ENCODE measurements around the gene TLN1. TPM values are rescaled to one million over a fixed set of nuclear protein-coding genes. Genes with fewer than 3 reads are reported as not detected.

TLN1 gene
- total RNA-seq, 1 experiment from 2014 or later = 109 TPM

DNA sequence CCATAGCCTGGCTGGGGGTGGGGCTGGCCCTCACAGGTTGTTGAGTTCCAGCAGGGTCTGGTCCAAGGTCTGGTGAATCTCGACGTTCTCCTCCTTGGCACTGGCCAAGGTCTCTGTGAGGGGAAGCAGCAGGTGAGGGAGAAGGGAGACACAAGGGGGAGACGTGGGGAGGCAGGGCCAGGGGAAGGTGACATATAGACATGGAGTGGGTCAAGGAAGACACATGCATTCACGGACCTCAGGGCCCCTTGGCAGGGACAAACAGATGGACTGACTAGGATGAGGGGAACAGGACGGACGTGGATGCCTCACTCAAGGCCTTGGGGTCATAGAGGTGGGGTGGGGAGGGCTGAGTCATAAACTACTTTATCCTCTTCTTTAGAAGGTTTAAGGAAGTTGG lies 49.9 kb downstream of the TLN1 start:
- peak overlapping the region; percentile 70 for H3K27ac Mint-ChIP-seq
- no peak for DNase-seq (ENCODE audit: low spot score)
- no peaks in the 10 kb centered on the region for H3K9me3 Mint-ChIP-seq
- peaks cover 10% of the 10 kb centered on the region for H3K4me1 Mint-ChIP-seq
- no peak overlapping the region for H3K4me3 Mint-ChIP-seq
- POLR2A ChIA-PET = no interaction called here
- peaks cover under 1% of the 10 kb centered on the region for H3K27me3 Mint-ChIP-seq (ENCODE audit: low read depth)
- CTCF ChIA-PET = interaction anchor here (0.6 kb wide), 1 partner anchor 488 kb away, joined by 3 read pairs; no protein-coding TSS in a partner anchor
- H3K36me3 Mint-ChIP-seq = peaks cover 38% of the 10 kb centered on the region
- no peak for ATAC-seq
- TF ChIP-seq, protein P1, sequence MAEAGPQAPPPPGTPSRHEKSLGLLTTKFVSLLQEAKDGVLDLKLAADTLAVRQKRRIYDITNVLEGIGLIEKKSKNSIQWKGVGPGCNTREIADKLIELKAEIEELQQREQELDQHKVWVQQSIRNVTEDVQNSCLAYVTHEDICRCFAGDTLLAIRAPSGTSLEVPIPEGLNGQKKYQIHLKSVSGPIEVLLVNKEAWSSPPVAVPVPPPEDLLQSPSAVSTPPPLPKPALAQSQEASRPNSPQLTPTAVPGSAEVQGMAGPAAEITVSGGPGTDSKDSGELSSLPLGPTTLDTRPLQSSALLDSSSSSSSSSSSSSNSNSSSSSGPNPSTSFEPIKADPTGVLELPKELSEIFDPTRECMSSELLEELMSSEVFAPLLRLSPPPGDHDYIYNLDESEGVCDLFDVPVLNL (CRISPR knock-in tag; IDR thresholded peaks at IDR 0.05; ENCODE audit: borderline replicate concordance, low read depth) = no peak
- TF ChIP-seq PRDM15 (CRISPR knock-in tag; IDR thresholded peaks at IDR 0.05) (no peak), ATF2 (CRISPR knock-in tag; IDR thresholded peaks at IDR 0.05; ENCODE audit: borderline replicate concordance, low read depth) (no peak), ELF4 (CRISPR knock-in tag; IDR thresholded peaks at IDR 0.05; ENCODE audit: low read depth) (no peak), MLX (CRISPR knock-in tag; IDR thresholded peaks at IDR 0.05) (no peak), RORB (CRISPR knock-in tag; IDR thresholded peaks at IDR 0.05) (no peak), EMX1 (CRISPR knock-in tag; IDR thresholded peaks at IDR 0.05) (no peak), ATF1 (CRISPR knock-in tag; IDR thresholded peaks at IDR 0.05) (no peak), SMAD4 (CRISPR knock-in tag; IDR thresholded peaks at IDR 0.05) (no peak), ATF6 (CRISPR knock-in tag; IDR thresholded peaks at IDR 0.05) (no peak), JAZF1 (CRISPR knock-in tag; IDR thresholded peaks at IDR 0.05) (no peak), TCF7 (CRISPR knock-in tag; IDR thresholded peaks at IDR 0.05; ENCODE audit: low read depth) (no peak), NFE2L1 (CRISPR knock-in tag; IDR thresholded peaks at IDR 0.05) (no peak)
- TF ChIP-seq, protein P2, sequence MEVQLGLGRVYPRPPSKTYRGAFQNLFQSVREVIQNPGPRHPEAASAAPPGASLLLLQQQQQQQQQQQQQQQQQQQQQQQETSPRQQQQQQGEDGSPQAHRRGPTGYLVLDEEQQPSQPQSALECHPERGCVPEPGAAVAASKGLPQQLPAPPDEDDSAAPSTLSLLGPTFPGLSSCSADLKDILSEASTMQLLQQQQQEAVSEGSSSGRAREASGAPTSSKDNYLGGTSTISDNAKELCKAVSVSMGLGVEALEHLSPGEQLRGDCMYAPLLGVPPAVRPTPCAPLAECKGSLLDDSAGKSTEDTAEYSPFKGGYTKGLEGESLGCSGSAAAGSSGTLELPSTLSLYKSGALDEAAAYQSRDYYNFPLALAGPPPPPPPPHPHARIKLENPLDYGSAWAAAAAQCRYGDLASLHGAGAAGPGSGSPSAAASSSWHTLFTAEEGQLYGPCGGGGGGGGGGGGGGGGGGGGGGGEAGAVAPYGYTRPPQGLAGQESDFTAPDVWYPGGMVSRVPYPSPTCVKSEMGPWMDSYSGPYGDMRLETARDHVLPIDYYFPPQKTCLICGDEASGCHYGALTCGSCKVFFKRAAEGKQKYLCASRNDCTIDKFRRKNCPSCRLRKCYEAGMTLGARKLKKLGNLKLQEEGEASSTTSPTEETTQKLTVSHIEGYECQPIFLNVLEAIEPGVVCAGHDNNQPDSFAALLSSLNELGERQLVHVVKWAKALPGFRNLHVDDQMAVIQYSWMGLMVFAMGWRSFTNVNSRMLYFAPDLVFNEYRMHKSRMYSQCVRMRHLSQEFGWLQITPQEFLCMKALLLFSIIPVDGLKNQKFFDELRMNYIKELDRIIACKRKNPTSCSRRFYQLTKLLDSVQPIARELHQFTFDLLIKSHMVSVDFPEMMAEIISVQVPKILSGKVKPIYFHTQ (CRISPR knock-in tag; IDR thresholded peaks at IDR 0.05) = no peak
- TF ChIP-seq, protein P3, sequence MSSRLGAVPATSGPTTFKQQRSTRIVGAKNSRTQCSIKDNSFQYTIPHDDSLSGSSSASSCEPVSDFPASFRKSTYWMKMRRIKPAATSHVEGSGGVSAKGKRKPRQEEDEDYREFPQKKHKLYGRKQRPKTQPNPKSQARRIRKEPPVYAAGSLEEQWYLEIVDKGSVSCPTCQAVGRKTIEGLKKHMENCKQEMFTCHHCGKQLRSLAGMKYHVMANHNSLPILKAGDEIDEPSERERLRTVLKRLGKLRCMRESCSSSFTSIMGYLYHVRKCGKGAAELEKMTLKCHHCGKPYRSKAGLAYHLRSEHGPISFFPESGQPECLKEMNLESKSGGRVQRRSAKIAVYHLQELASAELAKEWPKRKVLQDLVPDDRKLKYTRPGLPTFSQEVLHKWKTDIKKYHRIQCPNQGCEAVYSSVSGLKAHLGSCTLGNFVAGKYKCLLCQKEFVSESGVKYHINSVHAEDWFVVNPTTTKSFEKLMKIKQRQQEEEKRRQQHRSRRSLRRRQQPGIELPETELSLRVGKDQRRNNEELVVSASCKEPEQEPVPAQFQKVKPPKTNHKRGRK (CRISPR knock-in tag; IDR thresholded peaks at IDR 0.05; ENCODE audit: borderline replicate concordance) = no peak

All from WTC11 (cell line).